ENCODE measurements around the gene PRPF19. TPM values are rescaled to one million over a fixed set of nuclear protein-coding genes. Genes with fewer than 3 reads are reported as not detected.

PRPF19 gene
- total and polyA plus RNA-seq, 2 of the 8 experiments (the other 6 are each of a cell fraction or from before 2014, with no cell fraction given), result 107 to 141 TPM

GRCh38 chr11:60915248-60915914, 9.0 kb upstream of the PRPF19 start (continued):
- TF ChIP-seq TCF12 (IDR thresholded peaks at IDR 0.05; ENCODE audit: low read depth, low read length), result no peak
- TF ChIP-seq E2F6 (IDR thresholded peaks at IDR 0.05), result peak; percentile 75
- TF ChIP-seq RXRA (IDR thresholded peaks at IDR 0.05; ENCODE audit: insufficient read depth, low read depth, low read length), result no peak
- no peak for TF ChIP-seq SIRT6 (IDR thresholded peaks at IDR 0.05; ENCODE audit: low read length)
- TF ChIP-seq NRF1 (IDR thresholded peaks at IDR 0.05; ENCODE audit: low read depth, low read length), result no peak
- no peak for TF ChIP-seq SIX5 (IDR thresholded peaks at IDR 0.05; ENCODE audit: low read depth, low read length)
